Hepatocyte (in vitro differentiated cells): Measurements from ENCODE around the gene SDHA. TPM values are rescaled to one million over a fixed set of nuclear protein-coding genes. Genes with fewer than 3 reads are reported as not detected.

Source experiments
- DNase-seq: peaks from one replicate; pipeline ENCODE4 v3.0.0-alpha.2; 2016; ENCODE audit warnings: low spot score
- H2AFZ ChIP-seq: fragments of 200-600 bp; sonication (generic); 2 replicates; pipeline ENCODE4 v1.6.0; 2016; ENCODE audit warnings: antibody characterized with exemption, mild to moderate bottlenecking
- H3K27ac ChIP-seq: fragments of 200-600 bp; sonication (generic); 2 replicates; pipeline ENCODE4 v1.5.1; 2016; ENCODE audit warnings: mild to moderate bottlenecking
- H3K27me3 ChIP-seq: fragments of 200-600 bp; sonication (generic); 2 replicates; pipeline ENCODE4 v1.6.1; 2016
- H3K36me3 ChIP-seq: fragments of 200-600 bp; sonication (generic); replicated peaks from 2 replicates; pipeline ENCODE4 v1.5.1; 2016; ENCODE audit warnings: low read depth; ENCODE audit not compliant: insufficient read depth
- H3K4me1 ChIP-seq: fragments of 200-600 bp; sonication (generic); 2 replicates; pipeline ENCODE4 v1.5.1; 2016; ENCODE audit warnings: mild to moderate bottlenecking, moderate library complexity; ENCODE audit not compliant: insufficient read depth
- H3K4me2 ChIP-seq: fragments of 200-600 bp; sonication (generic); 2 replicates; pipeline ENCODE4 v1.6.0; 2016
- H3K4me3 ChIP-seq: fragments of 200-600 bp; sonication (generic); 2 replicates; pipeline ENCODE4 v1.5.1; 2016; ENCODE audit warnings: mild to moderate bottlenecking
- H3K79me2 ChIP-seq: fragments of 200-600 bp; sonication (generic); 2 replicates; pipeline ENCODE4 v1.6.0; 2017; ENCODE audit warnings: mild to moderate bottlenecking
- H3K9me2 ChIP-seq: fragments of 200-600 bp; sonication (generic); replicated peaks from 2 replicates; pipeline ENCODE4 v1.6.0; 2017; ENCODE audit warnings: mild to moderate bottlenecking; ENCODE audit not compliant: insufficient read depth
- H3K9me3 ChIP-seq: fragments of 200-600 bp; sonication (generic); 2 replicates; pipeline ENCODE4 v1.5.1; 2016; ENCODE audit warnings: low read depth, mild to moderate bottlenecking
- H4K20me1 ChIP-seq: fragments of 200-600 bp; sonication (generic); 2 replicates; pipeline ENCODE4 v1.6.0; 2016; ENCODE audit warnings: mild to moderate bottlenecking; ENCODE audit not compliant: insufficient read depth, poor library complexity, severe bottlenecking
- CTCF ChIP-seq: fragments of 200-600 bp; sonication (generic); IDR thresholded peaks from 2 replicates; pipeline ENCODE4 v1.5.1; 2016; ENCODE audit warnings: antibody characterized with exemption, mild to moderate bottlenecking; ENCODE audit not compliant: poor library complexity
- EZH2 ChIP-seq: fragments of 200-600 bp; sonication (generic); IDR thresholded peaks from 2 replicates; pipeline ENCODE4 v1.6.1; 2016; ENCODE audit warnings: antibody characterized with exemption, mild to moderate bottlenecking, borderline replicate concordance
- EZH2phosphoT487 ChIP-seq: fragments of 200-600 bp; sonication (generic); IDR thresholded peaks from one replicate; pipeline ENCODE4 v1.6.1; 2018; ENCODE audit warnings: antibody characterized with exemption, mild to moderate bottlenecking, low read depth, moderate library complexity; ENCODE audit not compliant: unreplicated experiment, severe bottlenecking
- WGBS: methylation state at CpG from one replicate; pipeline ENCODE4 v1.1.6; 2016; ENCODE audit warnings: low lambda C conversion rate; ENCODE audit errors: missing lambda C conversion rate; 5-methylcytosine and 5-hydroxymethylcytosine counted together
- polyA plus RNA-seq: library from polyadenylated mRNA; unstranded; fragments of >200 nt; fragmentation: Nextera tagmentation; extraction: Ambion mirVana; gene quantifications from 2 replicates; pipeline ENCODE4 v1.2.1, GENCODE V29; 2016
- total RNA-seq: library from RNA; depleted of rRNA; stranded (reverse); fragments of >200 nt; gene quantifications from 2 replicates; pipeline ENCODE4 v1.2.3, GENCODE V29; 2014

Gene SDHA
- total and polyA plus RNA-seq, 2 experiments from 2014 or later, result 102 to 159 TPM

- Histone ChIP-seq H3K4me1 (no peaks in the 10 kb centered on the region), H2AFZ (no peak overlapping the region), H3K9me2 (no peaks in the 10 kb centered on the region), H3K79me2 (no peaks in the 10 kb centered on the region), H3K27ac (no peak overlapping the region), H3K9me3 (no peaks in the 10 kb centered on the region), H3K4me2 (no peak overlapping the region), H3K27me3 (no peaks in the 10 kb centered on the region), H3K4me3 (no peak overlapping the region), H3K36me3 (no peaks in the 10 kb centered on the region), H4K20me1 (no peaks in the 10 kb centered on the region)
- no peak for DNase-seq
- 80% methylated on average over 13 of the region's 13 CpGs for WGBS
- TF ChIP-seq EZH2, result no peak
- TF ChIP-seq EZH2phosphoT487, result no peak
- TF ChIP-seq CTCF, result no peak
Measured at GRCh38 chr5:180286-180918, 37.7 kb upstream of the SDHA start.

- Histone ChIP-seq H3K4me2 (no peak overlapping the region), H3K27ac (no peak overlapping the region), H3K4me3 (no peak overlapping the region), H3K4me1 (no peaks in the 10 kb centered on the region), H3K9me3 (no peaks in the 10 kb centered on the region), H3K9me2 (no peaks in the 10 kb centered on the region), H2AFZ (no peak overlapping the region), H3K27me3 (no peaks in the 10 kb centered on the region), H3K36me3 (no peaks in the 10 kb centered on the region), H3K79me2 (no peaks in the 10 kb centered on the region), H4K20me1 (no peaks in the 10 kb centered on the region)
- no peak for TF ChIP-seq EZH2phosphoT487
- no peak for TF ChIP-seq CTCF
- TF ChIP-seq EZH2, result no peak
- DNase-seq, result no peak
- WGBS, result 96% methylated on average over 9 of the region's 9 CpGs
Measured at GRCh38 chr5:181160-181559, 37.0 kb upstream of the SDHA start.

GRCh38 chr5:181566-181965 is 36.6 kb upstream of the SDHA start:
- Histone ChIP-seq H4K20me1 (no peaks in the 10 kb centered on the region), H3K4me2 (no peak overlapping the region), H3K27me3 (no peaks in the 10 kb centered on the region), H3K9me2 (no peaks in the 10 kb centered on the region), H2AFZ (no peak overlapping the region), H3K36me3 (no peaks in the 10 kb centered on the region), H3K4me3 (no peak overlapping the region), H3K27ac (no peak overlapping the region), H3K9me3 (no peaks in the 10 kb centered on the region), H3K79me2 (no peaks in the 10 kb centered on the region), H3K4me1 (no peaks in the 10 kb centered on the region)
- DNase-seq, result no peak
- no peak for TF ChIP-seq EZH2
- TF ChIP-seq EZH2phosphoT487, result no peak
- no peak for TF ChIP-seq CTCF
- WGBS, result 96% methylated on average over 22 of the region's 22 CpGs
